ENCODE results near the gene PRPF39.
A peak's percentile ranks its signal among the peaks of the same experiment; 100 is the strongest.
"Not testable (repeated sequence)": the region's sequence is repeated elsewhere in the genome, so short reads cannot be mapped to it uniquely, and the experiment has no call there.

Gene PRPF39

DNA sequence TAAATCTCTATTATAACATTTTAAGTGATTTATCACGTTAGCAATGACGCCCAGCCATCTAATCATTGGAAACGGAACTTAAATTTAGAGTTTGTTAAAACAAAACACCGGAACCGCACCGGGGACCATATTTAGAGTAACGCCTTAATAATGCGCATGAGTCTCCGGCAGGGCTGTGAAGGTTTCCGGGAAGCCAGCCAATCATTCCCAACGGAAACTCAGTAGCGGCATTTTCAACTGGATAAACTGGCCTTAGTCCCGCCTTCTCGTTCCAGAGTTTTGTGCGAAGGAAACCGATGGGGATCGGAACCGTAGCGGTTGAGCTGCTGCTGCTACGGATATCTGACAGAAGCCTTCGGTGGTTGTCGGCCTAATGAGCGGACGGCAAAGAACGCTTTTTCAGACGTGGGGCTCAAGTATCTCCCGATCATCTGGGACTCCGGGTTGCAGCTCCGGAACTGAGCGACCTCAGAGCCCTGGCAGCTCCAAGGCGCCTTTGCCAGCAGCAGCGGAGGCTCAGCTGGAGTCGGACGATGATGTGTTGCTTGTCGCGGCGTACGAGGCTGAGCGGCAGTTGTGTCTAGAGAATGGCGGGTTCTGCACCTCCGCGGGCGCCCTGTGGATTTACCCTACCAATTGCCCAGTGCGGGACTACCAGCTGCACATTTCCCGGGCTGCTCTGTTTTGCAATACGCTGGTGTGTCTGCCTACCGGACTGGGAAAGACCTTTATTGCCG is 51.9 kb downstream of the PRPF39 start, which contains the start of gene FANCM:
TSS of gene FANCM (plus strand) at position 272 of the 737 bp plus-strand sequence. CDS start at position 374, 102 bp downstream.
- TF ChIP-seq POLR2AphosphoS5 (IDR thresholded peaks at IDR 0.05; ENCODE audit: borderline replicate concordance, low read depth, low read length) (peak; percentile 83), EZH2 (IDR thresholded peaks at IDR 0.05) (no peak)
- peak; percentile 99 for DNase-seq (ENCODE audit: low read depth, low spot score)
- no peaks in the 10 kb centered on the region for H3K9me3 ChIP-seq (ENCODE audit: low read depth, low read length)
- peak within 1 kb of the TSS; percentile 61 for H3K27ac ChIP-seq
- 0 out of 2 replicates have a peak, but pooled peaks cover 2% of the 10 kb centered on the region for H3K36me3 ChIP-seq (ENCODE audit: insufficient read depth, low read length)
- peak within 1 kb of the TSS; percentile 93 for H3K4me3 ChIP-seq
- H3K9ac ChIP-seq (ENCODE audit: insufficient read length): peak within 1 kb of the TSS; percentile 83

DNA sequence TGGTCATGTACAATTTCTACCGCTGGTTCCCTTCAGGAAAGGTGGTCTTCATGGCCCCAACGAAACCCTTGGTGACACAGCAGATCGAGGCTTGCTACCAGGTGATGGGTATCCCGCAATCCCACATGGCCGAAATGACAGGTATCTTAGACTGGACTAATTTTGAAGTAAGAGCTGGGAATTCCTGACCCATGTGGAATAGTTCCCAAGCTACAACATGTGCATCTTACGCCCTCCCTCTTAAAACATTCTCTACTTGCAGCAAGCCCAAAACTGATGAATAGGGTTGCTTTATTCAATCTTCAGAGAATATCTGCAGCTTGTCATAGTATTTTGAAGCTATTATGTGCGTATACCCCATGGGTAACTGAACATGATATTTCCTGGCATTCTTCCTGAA is 52.5 kb downstream of the PRPF39 start:
- no peak overlapping the region for H3K27ac ChIP-seq
- DNase-seq (ENCODE audit: low read depth, low spot score): no peak
- H3K9me3 ChIP-seq (ENCODE audit: low read depth, low read length): no peaks in the 10 kb centered on the region
- TF ChIP-seq POLR2AphosphoS5 (IDR thresholded peaks at IDR 0.05; ENCODE audit: borderline replicate concordance, low read depth, low read length) (no peak), FOXP2 (optimal IDR thresholded peaks at IDR 0.05; ENCODE audit: control extremely low read depth, extremely low read length, insufficient read depth) (no peak)
- peak overlapping the region; percentile 93 for H3K4me3 ChIP-seq
- no peaks in the 10 kb centered on the region for H3K36me3 ChIP-seq (ENCODE audit: insufficient read depth, low read length)
- H3K9ac ChIP-seq (ENCODE audit: insufficient read length): peak overlapping the region; percentile 83

DNA sequence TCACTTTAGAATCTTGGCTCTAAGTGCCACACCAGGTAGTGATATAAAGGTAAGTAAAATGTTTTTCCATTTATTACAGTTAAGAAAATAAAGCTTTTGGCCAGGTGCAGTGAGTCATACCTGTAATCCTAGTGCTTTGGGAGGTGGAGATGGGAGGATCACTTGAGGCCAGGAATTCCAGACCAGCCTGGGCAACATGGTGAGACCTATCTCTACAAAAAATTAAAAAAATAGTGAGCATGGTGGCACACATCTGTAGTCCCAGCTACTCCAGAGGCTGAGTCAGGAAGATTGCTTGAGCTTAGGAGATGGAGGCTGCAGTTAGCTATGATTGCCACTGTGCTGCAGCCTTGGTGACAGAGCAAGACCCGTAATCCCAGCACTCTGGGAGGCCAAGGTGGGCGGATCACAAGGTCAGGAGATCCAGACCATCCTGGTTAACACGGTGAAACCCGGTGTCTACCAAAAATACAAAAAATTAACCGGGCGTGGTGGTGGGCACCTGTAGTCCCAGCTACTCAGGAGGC is 56.8 kb downstream of the PRPF39 start:
- TF ChIP-seq FOXP2 (optimal IDR thresholded peaks at IDR 0.05; ENCODE audit: control extremely low read depth, extremely low read length, insufficient read depth) (no peak), EZH2 (IDR thresholded peaks at IDR 0.05) (no peak), POLR2AphosphoS5 (IDR thresholded peaks at IDR 0.05; ENCODE audit: borderline replicate concordance, low read depth, low read length) (no peak)
- H3K4me3 ChIP-seq: no peak overlapping the region
- no peak overlapping the region for H3K27ac ChIP-seq
- DNase-seq (ENCODE audit: low read depth, low spot score): no peak
- no peaks in the 10 kb centered on the region for H3K36me3 ChIP-seq (ENCODE audit: insufficient read depth, low read length)
- no peaks in the 10 kb centered on the region for H3K9me3 ChIP-seq (ENCODE audit: low read depth, low read length)
- H3K9ac ChIP-seq (ENCODE audit: insufficient read length): no peak overlapping the region

DNA sequence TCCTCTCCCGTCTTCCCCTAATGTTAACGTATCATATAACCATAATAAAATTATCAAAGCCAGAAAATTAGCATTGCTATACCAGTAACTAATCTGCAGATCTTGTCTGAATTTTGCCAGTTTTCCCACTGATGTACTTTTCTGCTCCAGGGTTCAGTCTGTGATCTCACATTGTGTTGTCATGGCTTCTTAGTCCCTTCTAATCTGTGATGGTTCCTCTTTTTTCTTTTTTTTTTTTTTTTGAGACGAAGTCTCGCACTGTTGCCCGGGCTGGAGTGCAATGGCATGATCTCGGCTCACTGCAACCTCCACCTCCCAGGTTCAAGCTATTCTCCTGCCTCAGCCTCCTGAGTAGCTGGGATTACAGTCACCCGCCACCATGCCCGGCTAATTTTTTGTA is 58.2 kb downstream of the PRPF39 start:
- not testable (repeated sequence) for H3K4me3 ChIP-seq; DNase-seq (ENCODE audit: low read depth, low spot score); H3K9me3 ChIP-seq (ENCODE audit: low read depth, low read length); H3K36me3 ChIP-seq (ENCODE audit: insufficient read depth, low read length); H3K27ac ChIP-seq; H3K9ac ChIP-seq (ENCODE audit: insufficient read length)

DNA sequence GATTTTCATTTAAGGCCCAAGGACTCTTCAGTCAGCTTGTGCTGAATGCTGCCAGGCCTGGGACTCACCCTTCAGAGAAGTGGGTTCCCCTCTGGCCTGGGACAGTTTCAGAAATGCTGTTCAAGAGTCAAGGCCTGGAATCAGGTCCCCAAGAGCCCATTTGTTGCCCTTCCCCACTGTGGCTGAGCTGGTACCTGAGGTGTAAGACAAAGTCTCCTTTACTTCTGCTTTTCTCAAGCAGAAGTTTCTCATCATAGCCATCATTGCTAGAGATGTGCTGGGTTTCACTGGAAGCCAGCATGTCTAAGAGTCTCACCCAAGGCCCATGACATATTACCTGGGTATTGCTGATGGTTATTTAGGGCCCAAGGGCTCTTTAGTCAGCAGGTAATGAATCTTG is 60.7 kb downstream of the PRPF39 start:
- DNase-seq (ENCODE audit: low read depth, low spot score): no peak
- no peak overlapping the region for H3K4me3 ChIP-seq
- H3K9ac ChIP-seq (ENCODE audit: insufficient read length): no peak overlapping the region
- H3K27ac ChIP-seq: no peak overlapping the region
- H3K9me3 ChIP-seq (ENCODE audit: low read depth, low read length): no peaks in the 10 kb centered on the region
- TF ChIP-seq EZH2 (IDR thresholded peaks at IDR 0.05): no peak
- no peak for TF ChIP-seq POLR2AphosphoS5 (IDR thresholded peaks at IDR 0.05; ENCODE audit: borderline replicate concordance, low read depth, low read length)
- no peak for TF ChIP-seq FOXP2 (optimal IDR thresholded peaks at IDR 0.05; ENCODE audit: control extremely low read depth, extremely low read length, insufficient read depth)
- no peaks in the 10 kb centered on the region for H3K36me3 ChIP-seq (ENCODE audit: insufficient read depth, low read length)

DNA sequence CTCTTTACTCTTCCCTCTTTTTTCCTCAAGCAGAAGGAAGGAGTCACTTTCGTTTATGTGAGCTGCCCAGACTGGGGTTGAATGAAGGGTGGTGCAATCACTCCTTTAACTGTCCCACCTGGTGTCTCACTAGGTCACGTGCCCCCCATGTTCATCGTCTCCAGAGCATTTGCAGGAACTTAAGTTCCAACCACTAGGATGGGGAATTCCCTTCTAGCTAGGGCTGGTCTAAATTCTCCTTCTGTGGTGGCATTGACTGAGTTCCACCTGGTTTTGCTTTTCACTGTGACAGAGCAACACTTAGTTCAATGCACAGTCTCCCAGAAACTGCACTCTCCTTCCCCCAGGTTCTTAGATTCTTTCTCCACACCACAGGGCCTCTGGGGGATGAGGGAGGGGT is 61.3 kb downstream of the PRPF39 start:
- H3K36me3 ChIP-seq (ENCODE audit: insufficient read depth, low read length): no peaks in the 10 kb centered on the region
- H3K27ac ChIP-seq: no peak overlapping the region
- no peaks in the 10 kb centered on the region for H3K9me3 ChIP-seq (ENCODE audit: low read depth, low read length)
- H3K4me3 ChIP-seq: no peak overlapping the region
- no peak for DNase-seq (ENCODE audit: low read depth, low spot score)
- no peak for TF ChIP-seq FOXP2 (optimal IDR thresholded peaks at IDR 0.05; ENCODE audit: control extremely low read depth, extremely low read length, insufficient read depth)
- TF ChIP-seq POLR2AphosphoS5 (IDR thresholded peaks at IDR 0.05; ENCODE audit: borderline replicate concordance, low read depth, low read length): no peak
- TF ChIP-seq EZH2 (IDR thresholded peaks at IDR 0.05): no peak
- no peak overlapping the region for H3K9ac ChIP-seq (ENCODE audit: insufficient read length)

DNA sequence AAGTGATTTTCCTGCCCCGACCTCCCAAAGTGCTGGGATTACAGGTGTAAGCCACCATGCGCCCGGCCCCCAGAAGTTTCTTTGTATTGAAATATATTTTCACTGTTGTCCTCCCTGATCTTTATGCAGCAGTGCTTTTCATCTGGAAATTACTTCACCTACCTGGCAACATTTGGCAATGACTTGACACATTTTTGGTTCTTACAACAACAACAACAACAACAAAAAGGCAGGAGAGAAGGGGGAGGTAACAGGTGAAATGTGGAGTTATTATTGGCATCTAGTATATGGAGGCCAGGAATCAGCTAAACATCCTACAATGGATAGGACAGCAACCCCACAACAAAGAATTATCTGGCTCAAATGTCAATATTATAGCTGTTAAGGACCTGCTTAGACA is 65.7 kb downstream of the PRPF39 start:
- Histone ChIP-seq H3K27ac (no peak overlapping the region), H3K9ac (ENCODE audit: insufficient read length) (no peak overlapping the region), H3K4me3 (no peak overlapping the region), H3K36me3 (ENCODE audit: insufficient read depth, low read length) (0 out of 2 replicates have a peak, but pooled peaks cover 4% of the 10 kb centered on the region), H3K9me3 (ENCODE audit: low read depth, low read length) (no peaks in the 10 kb centered on the region)
- DNase-seq (ENCODE audit: low read depth, low spot score): no peak
- TF ChIP-seq EZH2 (IDR thresholded peaks at IDR 0.05) (no peak), POLR2AphosphoS5 (IDR thresholded peaks at IDR 0.05; ENCODE audit: borderline replicate concordance, low read depth, low read length) (no peak), FOXP2 (optimal IDR thresholded peaks at IDR 0.05; ENCODE audit: control extremely low read depth, extremely low read length, insufficient read depth) (no peak)

DNA sequence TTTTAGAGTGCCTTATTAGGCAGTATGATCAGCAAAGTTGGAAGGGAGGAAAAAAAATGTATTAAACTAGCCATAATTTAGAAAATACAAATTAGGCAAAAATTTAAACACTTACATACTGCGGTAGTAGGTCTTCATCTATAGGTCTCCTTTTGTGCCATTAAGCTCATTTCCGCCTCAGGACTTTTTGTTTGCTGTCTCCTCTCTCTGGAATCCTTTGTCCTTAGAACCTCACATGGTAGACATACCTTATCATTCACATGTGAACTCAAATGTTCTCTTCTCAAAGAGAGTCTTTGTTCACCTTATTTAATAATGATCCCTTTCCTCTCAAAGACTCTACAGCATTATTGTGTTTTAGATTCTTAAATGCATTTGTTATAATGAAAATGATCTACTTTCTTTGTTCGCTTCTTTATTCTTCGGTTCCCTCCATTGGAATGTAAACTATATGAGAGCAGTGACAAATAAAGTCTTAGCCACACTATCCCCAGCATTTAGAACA is 66.5 kb downstream of the PRPF39 start:
- no peaks in the 10 kb centered on the region for H3K9me3 ChIP-seq (ENCODE audit: low read depth, low read length)
- no peak for DNase-seq (ENCODE audit: low read depth, low spot score)
- no peak overlapping the region for H3K27ac ChIP-seq
- H3K9ac ChIP-seq (ENCODE audit: insufficient read length): no peak overlapping the region
- no peak for TF ChIP-seq EZH2 (IDR thresholded peaks at IDR 0.05)
- TF ChIP-seq FOXP2 (optimal IDR thresholded peaks at IDR 0.05; ENCODE audit: control extremely low read depth, extremely low read length, insufficient read depth): no peak
- TF ChIP-seq POLR2AphosphoS5 (IDR thresholded peaks at IDR 0.05; ENCODE audit: borderline replicate concordance, low read depth, low read length): no peak
- H3K36me3 ChIP-seq (ENCODE audit: insufficient read depth, low read length): 0 out of 2 replicates have a peak, but pooled peaks cover 4% of the 10 kb centered on the region
- H3K4me3 ChIP-seq: no peak overlapping the region
